Measurements from ENCODE around the gene STARD3.

GRCh38 chr17:39688475-39688835 lies 51.5 kb downstream of the STARD3 start:
- TF ChIP-seq EZH2 (IDR thresholded peaks at IDR 0.05; ENCODE audit: insufficient read depth, low read length) = no peak
- TF ChIP-seq CTCF (IDR thresholded peaks at IDR 0.05; ENCODE audit: insufficient read depth, low read depth, low read length) = no peak
